Right forelimb (tissue), 1 donor: ENCODE data around the gene MRPS11.
"Not testable (repeated sequence)": the region's sequence is repeated elsewhere in the genome, so short reads cannot be mapped to it uniquely, and the experiment has no call there.

Experiments
- DNase-seq: peaks from one replicate; pipeline ENCODE4 v3.0.0-alpha.2; 2018

The MRPS11 gene

DNA sequence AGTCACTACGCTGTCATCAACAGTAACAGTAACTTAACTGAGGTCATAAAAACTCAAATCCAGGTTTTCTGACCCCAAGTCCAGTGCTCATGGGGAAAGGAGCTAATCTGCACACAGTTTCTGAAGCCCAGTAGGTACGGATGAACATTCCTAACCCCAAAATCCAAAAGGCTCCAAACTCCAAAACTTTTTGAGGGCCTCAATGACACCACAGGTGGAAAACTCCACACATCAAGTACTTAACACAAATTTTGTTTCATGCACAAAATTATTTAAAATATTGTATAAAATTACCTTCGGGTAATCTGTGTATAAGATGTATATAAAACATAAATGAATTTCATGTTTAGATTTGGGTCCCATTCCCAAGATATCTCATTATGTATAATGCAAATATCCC, 10.8 kb upstream of the MRPS11 start:
- no peak for DNase-seq

DNA sequence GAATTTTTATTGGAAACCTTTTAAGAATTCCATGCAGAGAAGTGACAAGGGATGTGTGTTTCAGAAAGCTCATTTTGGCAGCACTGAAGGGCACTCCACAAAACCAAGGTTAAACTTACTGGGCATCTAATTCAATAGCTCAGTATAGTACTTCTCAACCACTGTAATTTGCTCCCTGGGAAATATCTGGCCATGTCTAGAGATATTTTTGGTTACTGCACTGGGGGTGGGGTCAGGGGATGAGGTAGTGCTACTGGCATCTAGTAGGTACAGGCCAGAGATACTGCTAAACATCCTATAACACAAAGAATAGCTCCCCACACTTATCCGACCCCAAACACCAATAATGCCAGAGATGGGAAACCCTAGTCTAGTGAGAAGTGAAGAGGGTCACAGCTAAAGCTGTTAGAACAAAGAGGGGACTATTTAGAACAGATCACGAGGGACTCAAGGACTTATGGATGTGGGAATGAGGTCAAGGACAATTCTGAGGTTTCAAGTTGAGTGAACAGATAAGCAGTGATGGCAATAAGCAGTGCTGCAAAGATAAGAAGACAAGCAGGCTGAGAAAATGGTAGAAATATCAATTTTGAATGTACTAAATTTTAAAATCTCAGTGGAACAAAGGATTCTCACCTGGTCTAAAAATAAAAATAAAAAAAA, 3.5 kb upstream of the MRPS11 start:
- DNase-seq: no peak

DNA sequence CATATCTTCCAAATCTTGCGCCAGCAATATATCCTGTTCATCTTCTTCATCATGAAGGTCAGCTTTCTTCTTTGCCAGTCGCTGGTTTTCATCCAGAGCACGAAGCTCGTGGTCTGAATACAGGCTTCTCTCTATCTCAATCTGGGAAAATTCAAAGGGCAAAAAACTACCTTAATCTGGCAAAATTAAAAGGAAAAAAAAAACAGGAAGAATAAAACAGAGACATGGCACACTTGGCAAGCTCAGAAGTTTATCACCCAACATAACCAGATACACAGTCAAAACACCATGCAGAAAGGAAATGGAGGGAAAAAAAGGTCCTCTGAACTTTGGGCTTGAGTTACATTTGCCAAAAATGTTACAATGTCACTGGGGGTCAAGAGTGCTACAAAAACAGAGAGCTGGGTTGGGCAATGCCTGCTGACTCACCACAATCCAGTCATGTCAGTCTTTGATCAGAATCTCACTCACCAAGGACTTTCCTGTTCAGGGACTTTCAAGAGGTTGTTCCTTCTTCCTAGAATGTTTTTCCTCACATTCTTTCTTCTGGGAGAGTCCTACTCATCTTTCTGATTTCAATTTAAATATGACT, 1.8 kb upstream of the MRPS11 start:
- DNase-seq: no peak

DNA sequence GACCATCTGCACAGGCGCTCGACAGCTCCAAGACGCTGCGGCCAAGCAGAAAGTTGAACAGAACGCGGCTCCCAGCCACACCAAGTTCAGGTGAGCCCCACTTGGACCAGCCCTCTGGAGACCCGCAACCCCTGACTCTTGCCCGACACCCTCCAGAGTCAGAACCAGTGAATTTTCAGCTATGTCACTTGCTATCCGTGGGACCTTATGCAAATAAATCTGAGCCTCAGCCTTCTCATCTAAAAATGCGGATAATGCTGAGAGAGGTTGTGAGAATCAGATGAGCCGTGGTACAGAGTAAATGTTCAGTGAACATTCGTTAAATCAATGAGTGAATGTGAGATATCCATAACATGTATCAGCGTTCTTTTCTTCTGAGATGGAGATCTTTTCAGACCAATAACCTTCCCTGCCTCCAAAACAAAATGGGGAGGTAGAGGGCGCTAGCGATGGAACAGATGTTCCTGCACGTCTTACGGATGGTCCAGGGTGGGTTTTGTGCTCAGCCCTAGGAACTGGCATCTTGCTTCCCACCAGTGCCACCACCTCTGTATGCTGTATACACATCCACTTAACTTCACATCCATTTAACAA, 524 bp downstream of the MRPS11 start:
- DNase-seq: no peak

DNA sequence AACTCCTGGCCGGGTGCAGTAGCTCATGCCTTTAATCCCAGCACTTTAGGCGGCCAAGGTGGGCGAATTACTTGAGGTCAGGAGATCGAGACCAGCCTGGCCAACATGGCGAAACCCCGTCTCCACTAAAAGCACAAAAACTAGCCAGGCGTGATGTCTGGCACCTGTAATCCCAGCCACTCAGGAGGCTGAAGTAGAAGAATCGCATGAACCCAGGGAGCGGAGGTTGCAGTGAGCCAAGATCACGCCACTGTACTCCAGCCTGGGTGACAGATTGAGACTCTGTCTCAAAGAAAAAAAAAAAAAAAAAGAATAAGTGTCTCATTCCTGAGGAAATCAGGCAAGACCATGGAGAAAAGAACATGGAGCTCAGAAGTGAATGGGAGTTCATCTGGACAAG, 1.2 kb downstream of the MRPS11 start:
- not testable (repeated sequence) for DNase-seq

DNA sequence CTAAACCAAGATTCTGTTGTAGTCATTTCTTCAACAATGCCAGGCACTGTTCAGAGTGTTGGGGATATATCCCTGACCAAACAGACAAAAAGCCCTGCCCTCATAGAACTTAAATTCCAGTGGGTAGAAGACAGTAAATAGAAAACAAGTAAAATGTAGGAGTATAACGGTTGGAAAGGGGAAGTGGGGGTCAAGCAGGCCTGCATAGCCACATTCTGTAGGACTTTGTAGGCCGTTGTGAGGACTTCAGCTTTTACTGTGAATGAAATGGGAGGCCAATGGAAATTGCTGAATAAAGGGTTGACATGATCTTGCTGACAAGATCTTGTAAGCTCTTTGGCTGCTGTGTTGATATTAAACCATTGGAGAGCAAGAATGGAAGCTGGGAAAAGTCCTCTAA, 1.8 kb downstream of the MRPS11 start:
- no peak for DNase-seq

DNA sequence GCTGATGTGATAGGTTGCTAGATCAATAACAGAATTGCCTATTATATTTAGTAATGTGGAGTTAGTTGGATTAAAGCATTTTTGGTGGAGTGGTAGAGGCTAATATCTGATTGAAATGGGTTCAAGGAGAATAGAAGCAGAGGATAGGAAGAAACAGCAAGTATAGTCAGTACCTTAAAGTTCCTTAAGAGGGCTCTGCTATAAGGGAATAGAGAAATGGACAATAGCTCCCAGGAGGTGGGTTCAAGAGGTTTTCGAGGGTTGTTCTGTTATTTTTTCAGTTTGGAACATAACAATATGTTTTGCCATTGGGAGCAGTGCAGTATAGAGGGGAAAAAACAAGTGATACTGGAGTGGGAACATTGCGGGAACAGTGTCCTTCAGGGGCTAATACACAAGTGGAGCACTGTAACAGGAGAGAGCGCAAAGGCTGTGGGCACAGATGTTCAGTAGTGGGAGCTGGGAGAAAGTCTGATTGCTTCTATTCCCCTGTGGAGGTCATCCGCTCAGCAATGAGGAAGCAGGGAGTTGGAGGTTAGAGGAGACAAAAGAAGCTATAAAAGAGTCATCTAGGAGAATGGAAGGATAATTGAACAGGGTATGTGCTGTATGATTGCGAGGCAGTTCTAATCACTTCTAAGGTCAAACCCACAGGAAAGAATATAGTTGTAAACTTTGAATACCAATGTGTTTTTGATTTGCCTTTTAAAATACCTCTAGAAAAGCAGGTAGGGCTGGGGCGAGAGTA, 3.3 kb downstream of the MRPS11 start:
- DNase-seq: peak; percentile 22

DNA sequence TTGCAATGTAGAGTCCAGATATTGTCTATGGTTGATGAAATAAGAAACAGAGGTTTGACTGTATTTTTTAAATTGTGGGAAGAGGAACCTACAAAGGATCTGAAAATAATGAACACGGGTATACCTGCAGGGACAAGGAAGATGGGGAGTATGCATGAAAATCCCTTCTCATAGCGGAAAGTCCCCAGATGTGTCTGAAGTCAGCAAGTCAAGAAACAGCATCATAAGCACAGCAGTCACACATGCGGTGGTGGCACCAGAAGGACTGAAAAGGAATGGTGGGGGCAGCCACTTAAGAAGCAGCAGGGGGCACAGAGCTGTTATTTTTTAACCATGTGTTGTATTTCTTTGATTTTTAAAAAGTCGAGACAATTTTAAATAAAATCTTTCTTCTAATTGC, 4.7 kb downstream of the MRPS11 start:
- DNase-seq: no peak

DNA sequence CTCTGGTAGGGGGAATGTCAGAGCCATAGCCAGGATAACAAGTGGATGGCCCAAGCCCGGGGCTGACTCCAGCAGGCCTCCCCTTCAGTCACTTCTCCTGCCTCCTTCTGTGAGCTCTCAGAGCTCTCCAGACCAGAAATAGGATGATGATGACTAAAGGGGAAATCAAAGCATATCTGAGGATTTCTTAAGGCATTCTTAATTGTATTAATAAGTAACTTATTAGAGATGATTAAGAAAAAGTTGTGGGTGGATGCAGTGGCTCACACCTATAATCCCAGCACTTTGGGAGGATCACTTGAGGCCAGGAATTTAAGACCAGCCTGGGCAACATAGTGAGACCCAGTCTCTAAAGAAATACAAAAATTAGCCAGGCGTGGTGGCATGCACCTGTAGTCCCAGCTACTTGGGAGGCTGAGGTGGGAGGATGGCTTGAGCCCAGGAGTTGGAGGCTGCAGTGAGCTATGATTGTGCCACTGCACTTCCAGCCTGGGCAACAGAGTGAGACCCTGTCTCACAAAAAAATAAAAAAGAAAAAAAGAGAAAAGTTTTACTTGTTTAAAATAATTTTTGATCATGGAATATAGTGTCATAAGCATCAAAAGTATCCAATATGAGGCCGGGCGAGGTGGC, 6.3 kb downstream of the MRPS11 start:
- DNase-seq: not testable (repeated sequence)

DNA sequence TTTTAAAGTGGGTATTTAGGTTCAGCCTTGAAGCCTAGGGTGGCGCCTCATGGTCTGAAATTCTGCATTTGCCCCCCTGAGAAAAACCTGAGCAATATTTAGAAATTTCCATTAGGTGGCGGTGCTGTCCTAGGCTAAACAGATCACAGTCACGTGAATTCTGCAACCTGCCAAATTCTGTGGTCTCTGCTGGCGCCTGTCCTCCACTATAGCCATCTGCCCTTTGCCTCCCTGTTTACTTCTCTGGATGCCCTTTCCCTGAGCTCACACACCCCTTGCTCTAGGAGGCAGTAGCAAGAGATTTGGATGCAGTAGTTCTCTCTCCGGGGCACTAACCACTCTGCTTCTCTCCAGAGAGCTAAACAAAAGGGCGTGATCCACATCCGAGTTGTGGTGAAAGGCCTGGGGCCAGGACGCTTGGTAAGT, 9.1 kb downstream of the MRPS11 start:
- DNase-seq: no peak

DNA sequence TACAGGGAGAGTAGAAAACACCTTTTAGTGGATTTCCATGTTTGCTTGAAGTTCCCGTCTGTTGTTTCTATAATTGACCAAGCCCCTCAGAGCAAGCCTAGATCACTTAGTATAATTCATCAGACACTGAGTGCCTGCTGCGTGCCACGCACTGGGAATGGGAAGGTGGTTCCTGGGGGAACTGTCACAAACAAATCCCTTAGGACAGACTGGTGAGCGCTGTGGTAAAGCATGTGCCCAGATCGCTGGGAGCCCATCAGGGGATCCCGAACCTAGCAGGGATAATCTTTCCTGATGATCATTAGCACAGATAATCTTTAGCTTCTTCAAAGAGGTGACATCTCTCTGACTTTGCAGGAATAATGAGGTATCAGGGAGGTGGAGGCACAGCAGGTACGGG, 9.6 kb downstream of the MRPS11 start:
- no peak for DNase-seq

DNA sequence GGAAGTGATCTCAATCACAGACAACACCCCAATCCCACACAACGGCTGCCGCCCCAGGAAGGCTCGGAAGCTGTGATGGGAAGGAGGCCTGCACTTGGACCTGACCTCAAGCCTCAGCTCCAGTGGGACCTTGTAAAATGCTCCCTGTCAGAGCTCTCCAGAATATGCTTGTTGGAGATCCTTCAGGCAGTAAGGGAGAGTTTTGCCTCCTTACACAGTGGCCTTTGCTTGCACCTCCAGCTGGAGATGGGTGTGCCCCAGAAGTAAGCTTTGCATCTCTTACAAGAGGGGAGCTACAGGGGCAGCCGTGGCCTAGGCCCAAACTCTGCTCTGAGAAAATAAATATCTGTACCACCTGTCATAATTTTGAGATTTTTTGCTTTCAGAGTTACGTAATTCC, 10.4 kb downstream of the MRPS11 start:
- DNase-seq: no peak

DNA sequence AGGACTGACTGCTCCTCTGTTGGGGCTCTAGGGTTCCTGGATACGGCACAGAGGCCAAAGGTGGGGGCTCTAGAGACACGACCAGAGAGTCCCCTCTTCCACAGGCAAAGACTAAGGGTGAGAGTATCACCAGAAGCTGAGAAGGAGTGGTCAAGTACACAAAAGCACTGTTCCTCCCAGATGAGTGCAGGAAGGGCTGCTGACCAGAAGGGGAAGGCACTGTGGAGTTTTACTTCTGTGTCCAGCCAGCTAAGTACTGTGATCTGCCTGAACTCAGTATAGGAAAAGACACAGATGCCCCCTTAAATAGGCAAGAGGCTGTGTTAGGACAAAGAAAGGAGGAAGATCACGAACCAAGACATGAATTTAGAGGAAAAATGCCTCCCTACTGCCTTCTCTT, 11.7 kb downstream of the MRPS11 start:
- no peak for DNase-seq

DNA sequence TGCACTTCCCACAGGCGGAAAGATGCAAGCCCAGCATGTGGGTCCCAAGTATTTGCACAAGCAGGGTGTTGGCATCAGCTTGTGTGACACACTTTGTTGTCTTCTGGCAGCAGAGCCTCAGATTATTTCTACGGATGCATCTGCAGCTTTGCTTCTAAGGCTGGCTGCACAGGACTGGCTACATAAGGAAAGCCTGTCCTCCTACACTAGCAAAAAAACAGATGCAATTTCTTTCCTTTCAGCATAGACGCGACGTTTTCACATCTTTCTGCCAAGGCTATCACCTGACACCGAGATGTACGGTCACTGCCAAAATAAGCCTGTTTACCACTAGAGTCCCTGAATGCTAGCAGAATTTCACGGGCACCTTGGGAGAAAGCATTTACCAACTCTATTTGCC, 13.5 kb downstream of the MRPS11 start:
- no peak for DNase-seq

DNA sequence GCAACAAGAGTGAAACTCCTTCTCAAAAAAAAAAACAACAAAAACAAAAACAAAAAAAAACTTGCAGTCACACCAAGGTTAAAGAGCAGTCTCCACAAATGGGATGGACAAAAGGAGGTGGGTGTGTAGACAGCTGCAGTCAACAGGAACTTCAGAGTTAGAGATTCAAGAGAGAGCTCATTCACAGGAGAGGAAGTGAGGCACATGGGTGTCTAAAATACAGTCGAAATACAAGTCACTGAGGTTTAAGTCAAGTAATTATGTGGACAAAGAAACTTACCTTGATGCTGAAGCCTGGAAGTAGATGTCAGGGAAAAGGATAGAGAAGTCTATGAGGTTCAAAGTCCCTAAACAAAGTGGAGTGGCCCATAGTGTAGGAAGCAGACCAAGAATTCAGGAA, 14.8 kb downstream of the MRPS11 start:
- DNase-seq: no peak

DNA sequence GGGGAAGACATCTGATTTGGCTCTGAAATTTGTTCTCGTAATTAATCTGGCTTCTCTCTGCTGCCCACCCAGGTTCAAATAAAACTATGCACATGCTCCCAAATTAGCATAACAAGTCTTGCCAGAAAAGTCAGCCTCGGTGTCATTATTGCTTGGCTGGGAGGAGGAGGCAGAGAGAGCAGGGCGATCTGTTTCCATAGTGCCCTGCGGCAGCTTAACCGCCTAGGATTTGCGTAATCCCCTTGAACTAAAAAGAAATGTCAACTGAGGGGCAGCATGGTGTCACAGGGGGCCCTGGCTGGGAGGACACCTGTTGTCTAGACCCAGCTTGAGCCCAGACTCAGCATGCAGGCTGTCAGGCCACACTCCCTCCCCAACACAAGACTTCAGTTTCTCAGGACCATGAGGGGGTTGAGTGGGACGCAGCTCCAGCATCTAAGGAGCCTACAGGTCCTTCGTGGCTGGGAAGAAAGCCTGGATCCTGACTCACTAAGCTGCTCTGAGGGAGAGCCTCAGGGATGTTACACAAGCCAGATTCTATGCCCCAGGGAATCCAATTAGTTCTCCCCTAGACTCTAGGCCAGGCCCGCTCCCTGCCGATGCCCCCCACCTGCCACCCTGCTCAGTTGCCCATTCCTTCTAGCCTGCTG, 17.3 kb downstream of the MRPS11 start:
- DNase-seq: no peak

DNA sequence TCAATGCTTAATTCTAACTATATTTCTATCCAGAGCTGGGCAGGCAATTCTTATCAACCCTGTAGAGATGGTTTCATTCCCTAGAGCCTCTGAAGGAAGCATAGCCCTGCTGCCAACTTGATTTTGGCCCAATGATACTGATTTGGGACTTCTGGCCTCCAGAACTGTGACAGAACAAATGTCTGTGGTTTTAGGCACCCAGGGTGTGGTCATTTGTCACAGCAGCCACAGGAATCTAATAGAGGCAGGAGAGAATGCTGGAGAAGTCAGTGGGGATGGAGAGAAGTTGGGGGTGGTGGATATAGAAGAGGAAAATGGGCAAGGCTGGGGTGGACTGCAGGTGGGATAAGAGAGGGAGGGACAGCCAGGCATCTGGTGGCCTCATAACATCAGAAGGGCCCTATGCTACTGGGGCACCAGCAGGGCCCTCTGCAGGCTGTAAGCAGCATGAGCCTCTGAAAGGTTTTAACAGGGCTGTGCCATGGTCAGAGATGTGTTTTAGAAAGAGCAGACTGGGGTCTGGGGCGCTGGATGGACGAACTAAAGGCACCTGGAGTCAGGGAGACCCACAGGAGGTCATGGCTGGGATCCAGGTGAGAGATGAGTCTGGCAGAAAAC, 19.8 kb downstream of the MRPS11 start:
- DNase-seq: no peak

DNA sequence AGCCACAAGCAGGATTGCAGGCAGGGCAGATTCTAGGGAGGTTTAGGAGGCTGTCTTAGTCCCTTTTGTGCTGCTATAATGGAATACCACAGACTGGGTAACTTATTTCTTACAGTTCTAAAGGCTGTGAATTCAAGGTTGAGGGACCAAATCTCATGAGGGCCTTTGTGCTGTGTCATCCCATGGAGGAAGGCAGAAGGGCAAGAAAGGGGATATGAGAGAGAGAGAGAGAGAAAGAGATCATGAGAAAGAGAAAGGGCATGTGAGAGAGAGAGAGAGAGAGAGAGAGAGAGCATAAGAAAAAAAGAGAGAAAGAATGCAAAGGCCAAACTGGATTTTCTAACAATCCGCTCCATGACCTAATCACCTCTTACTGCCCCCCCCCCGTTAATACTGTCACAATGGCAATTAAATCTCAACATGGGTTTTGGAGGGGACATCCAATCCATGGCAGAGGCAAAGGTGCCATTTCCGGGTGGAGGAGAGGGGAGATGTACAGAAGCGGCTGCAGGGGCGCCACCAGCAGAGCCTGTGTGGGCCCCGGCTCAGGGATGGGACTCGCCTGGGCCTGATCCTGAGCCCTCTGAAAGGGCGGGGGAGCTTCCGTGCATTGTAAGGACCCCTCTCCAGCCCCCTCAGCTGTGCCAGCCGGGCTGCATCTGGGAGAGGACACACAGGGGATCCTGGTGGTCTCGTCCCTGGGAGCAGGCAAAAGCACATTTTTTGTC, 20.5 kb downstream of the MRPS11 start:
- no peak for DNase-seq

DNA sequence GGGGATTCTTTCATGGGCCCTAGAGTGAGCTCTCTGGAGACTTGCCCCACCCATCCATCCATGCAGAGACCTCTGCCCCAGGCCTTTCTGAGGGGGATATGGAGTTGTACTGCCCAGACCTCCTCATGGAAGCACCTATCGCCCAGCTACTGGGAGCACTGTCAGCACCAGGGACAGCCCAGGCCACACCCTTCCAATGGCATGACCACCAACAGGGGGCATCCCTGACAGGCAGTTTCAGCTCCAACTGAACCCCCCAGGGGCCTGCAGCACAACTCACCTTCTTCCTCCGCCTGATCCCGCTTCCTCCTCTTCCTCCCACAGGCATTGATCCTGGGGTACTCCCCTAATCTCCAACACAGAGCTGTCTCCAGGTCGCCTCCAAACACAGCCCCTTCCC, 21.8 kb downstream of the MRPS11 start:
- no peak for DNase-seq

DNA sequence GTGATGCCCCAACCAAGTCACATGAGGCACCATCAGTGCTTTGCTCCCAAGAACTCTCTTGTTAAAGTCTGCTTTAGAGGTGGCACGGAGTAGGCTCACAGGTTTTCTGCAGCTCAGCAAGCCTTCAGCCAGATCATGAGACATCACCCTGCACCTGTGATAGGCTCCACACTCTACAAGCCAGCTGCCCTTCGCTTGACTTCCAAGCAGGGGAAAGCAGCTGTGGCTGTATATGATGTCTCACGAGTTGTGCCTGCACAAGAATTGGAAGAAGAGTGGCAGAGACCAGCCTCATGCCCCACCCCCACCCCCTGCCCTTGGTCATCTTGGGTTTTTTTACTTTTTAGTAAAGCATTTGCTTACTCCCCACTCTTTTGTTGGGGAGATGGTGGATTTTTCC, 22.5 kb downstream of the MRPS11 start:
- DNase-seq: no peak

DNA sequence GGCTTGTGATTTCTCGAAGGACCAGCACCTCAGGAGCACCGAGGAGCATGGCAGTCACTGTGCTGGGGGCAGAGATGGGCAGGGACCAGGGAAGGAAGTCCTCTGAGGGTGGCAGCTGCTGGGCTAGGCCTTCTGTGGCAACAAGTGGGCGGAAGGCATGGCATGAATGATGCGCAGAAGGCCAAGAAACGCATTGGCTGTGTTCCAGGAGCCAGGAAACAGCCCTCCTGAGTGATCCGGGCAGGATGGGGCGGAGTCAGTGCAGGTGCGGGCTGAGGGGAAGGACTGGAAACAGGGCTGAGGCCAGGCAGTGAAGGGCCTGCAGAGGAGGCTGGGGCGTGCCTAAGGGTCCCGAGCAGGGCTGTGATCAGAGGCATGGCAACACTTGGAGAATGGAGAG, 23.6 kb downstream of the MRPS11 start:
- DNase-seq: no peak

DNA sequence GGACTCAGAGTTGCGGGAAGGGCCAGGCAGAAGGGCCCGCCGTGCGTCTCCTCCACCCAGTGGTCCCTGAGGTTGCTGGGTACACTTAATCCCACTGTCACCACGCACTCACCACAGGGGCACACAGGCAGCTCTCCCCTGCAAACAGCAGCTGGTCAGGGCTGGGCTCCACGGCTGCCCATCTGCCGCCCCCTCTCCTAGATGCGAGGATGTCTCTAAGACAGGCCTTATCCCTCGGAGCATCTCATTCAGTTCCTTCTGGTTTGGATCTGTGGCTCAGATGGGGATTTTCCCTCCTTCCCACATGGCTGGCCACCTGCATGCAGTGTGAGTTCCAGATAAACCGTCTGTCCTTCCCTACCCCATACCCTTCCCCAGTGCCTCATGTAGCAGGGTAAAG, 26.3 kb downstream of the MRPS11 start:
- no peak for DNase-seq
